ENCODE results near the gene ZNF385B. TPM values are rescaled to one million over a fixed set of nuclear protein-coding genes. Genes with fewer than 3 reads are reported as not detected.

ZNF385B gene
- total and polyA plus RNA-seq, 2 donors (not counting 1 experiment from before 2014, with no cell fraction given) = not detected

DNA sequence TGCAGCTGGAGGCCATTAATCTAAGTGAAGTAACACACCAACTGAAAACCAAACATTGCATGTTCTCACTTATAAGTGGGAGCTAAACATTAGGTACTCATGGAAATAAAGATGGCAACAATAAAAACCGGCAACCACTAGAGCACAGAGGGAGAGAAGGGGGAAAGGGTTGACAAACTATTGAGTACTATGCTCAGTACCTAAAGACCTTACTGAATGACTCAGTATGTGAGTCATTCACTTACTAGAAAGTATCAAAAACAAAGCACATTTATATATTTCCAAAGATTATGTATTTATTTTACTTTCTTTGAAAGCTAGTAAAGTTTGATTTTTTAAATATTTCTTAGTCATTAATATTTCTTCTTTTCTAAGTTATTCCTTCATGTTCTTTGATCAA lies 48.9 kb downstream of the ZNF385B start:
- Histone ChIP-seq H3K4me3 (ENCODE audit: control extremely low read depth in 1 of 5, extremely low read depth in 1 of 5, insufficient read depth in 1 of 5, low read depth in 2 of 5, low read length in 4 of 5) (no peak overlapping the region), H3K9me3 (ENCODE audit: control extremely low read depth in 1 of 3, control insufficient read depth in 2 of 3, insufficient read depth in 1 of 3, low read length in 2 of 3) (no peaks in the 10 kb centered on the region), H3K79me2 (ENCODE audit: control insufficient read depth, insufficient read depth, low read length) (no peaks in the 10 kb centered on the region), H4K20me1 (ENCODE audit: control insufficient read depth, insufficient read depth, low read length, poor library complexity, severe bottlenecking) (no peaks in the 10 kb centered on the region), H3K36me3 (replicated peaks in 1 of 2; ENCODE audit: control extremely low read depth in 1 of 2, control insufficient read depth in 1 of 2, extremely low read depth in 1 of 2, insufficient read depth in 2 of 2, low read length in 1 of 2) (no peaks in the 10 kb centered on the region), H3K9ac (ENCODE audit: low read length) (no peak overlapping the region), H3K4me1 (ENCODE audit: control insufficient read depth in 2 of 2, insufficient read depth in 2 of 2, low read length in 2 of 2) (no peaks in the 10 kb centered on the region), H3K27ac (ENCODE audit: low read length in 2 of 2) (no peak overlapping the region), H3K4me2 (replicated peaks; ENCODE audit: low read depth, low read length, poor library complexity, severe bottlenecking) (no peak overlapping the region), H3K27me3 (replicated peaks in 1 of 4; ENCODE audit: control extremely low read depth in 1 of 4, control insufficient read depth in 3 of 4, insufficient read depth in 4 of 4, low read length in 3 of 4) (no peaks in the 10 kb centered on the region), H2AFZ (ENCODE audit: insufficient read depth, low read depth, low read length, poor library complexity, severe bottlenecking) (no peak overlapping the region)
- CTCF ChIA-PET = no interaction called here
- Mint-ChIP-seq H3K4me1 (no peaks in the 10 kb centered on the region), H3K9me3 (ENCODE audit: insufficient read depth) (peaks cover 3% of the 10 kb centered on the region), H3K27ac (no peak overlapping the region), H3K27me3 (no peaks in the 10 kb centered on the region), H3K4me3 (no peak overlapping the region)
- intact Hi-C loops (cut with micrococcal nuclease) = no loop called here
- WGBS (ENCODE audit: insufficient coverage) = no CpG with 5 or more reads among the region's 1 CpG
- POLR2A ChIA-PET = no interaction called here
- no peak for TF ChIP-seq CTCF (IDR thresholded peaks at IDR 0.05)
- TF ChIP-seq EZH2 (IDR thresholded peaks at IDR 0.05; ENCODE audit: borderline replicate concordance, insufficient read depth, low read depth, low read length, poor library complexity, severe bottlenecking) = no peak
- no peak for DNase-seq
- ATAC-seq (ENCODE audit: low read depth) = no peak

- Mint-ChIP-seq H3K27ac (no peak overlapping the region), H3K4me1 (no peaks in the 10 kb centered on the region), H3K4me3 (no peak overlapping the region), H3K9me3 (ENCODE audit: insufficient read depth) (peaks cover 3% of the 10 kb centered on the region), H3K27me3 (no peaks in the 10 kb centered on the region)
- Histone ChIP-seq H2AFZ (ENCODE audit: insufficient read depth, low read depth, low read length, poor library complexity, severe bottlenecking) (no peak overlapping the region), H3K9ac (ENCODE audit: low read length) (no peak overlapping the region), H3K36me3 (replicated peaks in 1 of 2; ENCODE audit: control extremely low read depth in 1 of 2, control insufficient read depth in 1 of 2, extremely low read depth in 1 of 2, insufficient read depth in 2 of 2, low read length in 1 of 2) (no peaks in the 10 kb centered on the region), H3K27ac (ENCODE audit: low read length in 2 of 2) (no peak overlapping the region), H3K4me2 (replicated peaks; ENCODE audit: low read depth, low read length, poor library complexity, severe bottlenecking) (no peak overlapping the region), H4K20me1 (ENCODE audit: control insufficient read depth, insufficient read depth, low read length, poor library complexity, severe bottlenecking) (no peaks in the 10 kb centered on the region), H3K9me3 (ENCODE audit: control extremely low read depth in 1 of 3, control insufficient read depth in 2 of 3, insufficient read depth in 1 of 3, low read length in 2 of 3) (no peaks in the 10 kb centered on the region), H3K4me1 (ENCODE audit: control insufficient read depth in 2 of 2, insufficient read depth in 2 of 2, low read length in 2 of 2) (no peaks in the 10 kb centered on the region), H3K79me2 (ENCODE audit: control insufficient read depth, insufficient read depth, low read length) (no peaks in the 10 kb centered on the region), H3K27me3 (replicated peaks in 1 of 4; ENCODE audit: control extremely low read depth in 1 of 4, control insufficient read depth in 3 of 4, insufficient read depth in 4 of 4, low read length in 3 of 4) (no peaks in the 10 kb centered on the region), H3K4me3 (ENCODE audit: control extremely low read depth in 1 of 5, extremely low read depth in 1 of 5, insufficient read depth in 1 of 5, low read depth in 2 of 5, low read length in 4 of 5) (no peak overlapping the region)
- intact Hi-C loops (cut with micrococcal nuclease) = no loop called here
- DNase-seq (no peak), ATAC-seq (ENCODE audit: low read depth) (no peak)
- TF ChIP-seq CTCF (IDR thresholded peaks at IDR 0.05) = no peak
- no peak for TF ChIP-seq EZH2 (IDR thresholded peaks at IDR 0.05; ENCODE audit: borderline replicate concordance, insufficient read depth, low read depth, low read length, poor library complexity, severe bottlenecking)
- POLR2A ChIA-PET = no interaction called here
- CTCF ChIA-PET = no interaction called here
These were observed 50.4 kb downstream of the ZNF385B start for GRCh38 chr2:179811042-179811441.

All from B cell (primary cell).